DOHH2 (cell line): ENCODE measurements around the gene ATP10A.

Experiments used
- EZH2phosphoT487 ChIP-seq: fragments of 200-600 bp; sonication (generic); IDR thresholded peaks from 2 replicates; pipeline ENCODE4 v1.6.1; 2017; ENCODE audit warnings: borderline replicate concordance, mild to moderate bottlenecking, antibody characterized with exemption, low read length, moderate library complexity, mixed read lengths
- TF ChIP-seq, protein P1 (sequence below): fragments of 200-600 bp; sonication (generic); IDR thresholded peaks from one replicate; pipeline ENCODE4 v1.5.1; 2014; ENCODE audit warnings: antibody characterized with exemption, mild to moderate bottlenecking, low read depth, low read length; ENCODE audit not compliant: poor library complexity, severe bottlenecking

DNA sequence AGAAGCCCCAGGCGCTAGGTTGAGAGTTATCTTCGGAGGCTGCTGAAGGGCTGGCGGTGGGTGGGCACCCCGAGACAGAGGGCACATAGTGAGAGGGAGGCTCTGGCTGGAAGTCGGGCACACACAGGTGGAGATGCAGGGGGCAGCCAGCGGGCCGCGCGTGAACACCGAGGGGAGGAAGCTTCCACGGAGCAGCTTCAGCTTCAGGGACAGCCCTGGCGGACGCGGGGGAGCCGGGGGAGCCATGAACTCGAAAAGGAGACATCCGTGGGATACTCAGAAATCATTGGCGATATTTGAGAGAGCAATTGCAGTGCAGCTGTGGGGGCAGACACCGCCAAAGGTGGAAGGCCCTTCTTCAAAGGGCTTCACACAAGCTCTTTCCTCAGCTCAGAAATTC lies 204.6 kb downstream of the ATP10A start:
- TF ChIP-seq, protein P1, sequence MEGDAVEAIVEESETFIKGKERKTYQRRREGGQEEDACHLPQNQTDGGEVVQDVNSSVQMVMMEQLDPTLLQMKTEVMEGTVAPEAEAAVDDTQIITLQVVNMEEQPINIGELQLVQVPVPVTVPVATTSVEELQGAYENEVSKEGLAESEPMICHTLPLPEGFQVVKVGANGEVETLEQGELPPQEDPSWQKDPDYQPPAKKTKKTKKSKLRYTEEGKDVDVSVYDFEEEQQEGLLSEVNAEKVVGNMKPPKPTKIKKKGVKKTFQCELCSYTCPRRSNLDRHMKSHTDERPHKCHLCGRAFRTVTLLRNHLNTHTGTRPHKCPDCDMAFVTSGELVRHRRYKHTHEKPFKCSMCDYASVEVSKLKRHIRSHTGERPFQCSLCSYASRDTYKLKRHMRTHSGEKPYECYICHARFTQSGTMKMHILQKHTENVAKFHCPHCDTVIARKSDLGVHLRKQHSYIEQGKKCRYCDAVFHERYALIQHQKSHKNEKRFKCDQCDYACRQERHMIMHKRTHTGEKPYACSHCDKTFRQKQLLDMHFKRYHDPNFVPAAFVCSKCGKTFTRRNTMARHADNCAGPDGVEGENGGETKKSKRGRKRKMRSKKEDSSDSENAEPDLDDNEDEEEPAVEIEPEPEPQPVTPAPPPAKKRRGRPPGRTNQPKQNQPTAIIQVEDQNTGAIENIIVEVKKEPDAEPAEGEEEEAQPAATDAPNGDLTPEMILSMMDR: no peak
- no peak for TF ChIP-seq EZH2phosphoT487
